Measurements from ENCODE around the gene TANGO6.
A peak's percentile ranks its signal among the peaks of the same experiment; 100 is the strongest.
"Not testable (repeated sequence)": the region's sequence is repeated elsewhere in the genome, so short reads cannot be mapped to it uniquely, and the experiment has no call there.

The TANGO6 gene

DNA sequence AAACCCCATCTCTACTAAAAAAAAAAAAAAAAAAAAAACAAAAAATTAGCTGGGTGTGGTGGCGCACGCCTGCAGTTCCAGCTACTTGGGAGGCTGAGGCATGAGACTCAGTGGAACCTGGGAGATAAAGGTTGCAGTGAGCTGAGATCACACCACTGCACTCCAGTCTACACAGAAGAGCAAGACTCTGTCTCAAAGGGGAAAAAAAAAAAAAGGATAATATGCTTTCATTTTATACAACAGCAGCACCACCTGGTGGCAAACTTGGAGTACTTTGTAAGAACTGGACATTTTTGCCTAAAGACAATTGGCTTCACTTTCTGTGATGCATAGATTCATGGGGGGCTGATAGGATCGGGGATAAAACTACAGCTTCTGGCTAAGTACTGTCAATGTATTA, 280.6 kb downstream of the TANGO6 start:
- peak; percentile 76 for DNase-seq

- DNase-seq, result not testable (repeated sequence)
Observed at GRCh38 chr16:69124406-69124805, 281.1 kb downstream of the TANGO6 start.

DNA sequence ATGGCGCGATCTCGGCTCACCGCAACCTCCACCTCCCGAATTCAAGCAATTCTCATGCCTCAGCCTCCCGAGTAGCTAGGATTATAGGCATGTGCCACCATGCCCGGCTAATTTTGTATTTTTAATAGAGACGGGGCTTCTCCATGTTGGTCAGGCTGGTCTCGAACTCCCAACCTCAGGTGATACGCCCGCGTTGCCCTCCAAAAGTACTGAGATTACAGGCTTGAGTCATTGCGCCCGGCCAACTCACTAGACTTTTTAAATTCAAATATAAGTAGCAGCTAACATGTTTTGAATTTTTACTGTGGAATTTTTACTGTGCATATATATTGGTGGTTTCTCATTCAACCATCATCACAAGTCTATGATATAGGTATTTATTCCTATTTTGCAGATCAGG, 281.6 kb downstream of the TANGO6 start:
- not testable (repeated sequence) for DNase-seq

DNA sequence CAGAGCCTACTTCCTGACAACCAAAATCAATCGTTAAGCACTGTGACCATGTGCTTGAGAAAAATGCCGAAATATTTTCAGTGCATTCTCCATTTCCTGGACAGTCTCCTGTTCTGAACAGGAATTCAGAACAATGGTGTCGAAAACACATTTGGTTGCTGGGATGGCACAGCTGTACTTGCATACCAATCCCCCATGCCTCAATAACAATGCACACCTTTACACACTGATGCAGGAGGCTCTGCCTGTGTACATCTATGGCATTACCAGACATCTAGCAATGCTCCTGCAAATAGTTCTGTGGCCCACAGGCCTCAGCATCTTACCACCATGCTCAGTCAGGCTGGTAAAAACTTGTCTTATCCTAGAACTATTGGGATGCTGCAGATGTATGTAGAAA, 282.9 kb downstream of the TANGO6 start:
- no peak for DNase-seq

DNA sequence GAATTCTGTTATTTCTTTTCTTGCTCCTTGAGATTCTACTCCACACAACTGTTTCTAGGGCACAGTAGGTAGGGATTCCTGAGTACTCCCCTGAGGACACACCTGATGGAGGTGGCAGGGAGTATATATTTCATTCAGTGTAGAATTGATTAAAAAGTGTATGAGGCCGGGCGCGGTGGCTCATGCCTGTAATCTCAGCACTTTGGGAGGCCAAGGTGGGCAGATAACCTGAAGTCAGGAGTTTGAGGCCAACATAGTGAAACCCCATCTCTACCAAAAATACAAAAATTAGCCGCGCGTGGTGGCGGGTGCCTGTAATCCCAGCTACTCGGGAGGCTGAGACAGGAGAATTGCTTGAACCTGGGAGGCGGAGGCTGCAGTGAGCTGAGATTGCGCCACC, 283.5 kb downstream of the TANGO6 start:
- DNase-seq, result not testable (repeated sequence)

GRCh38 chr16:69127966-69128510, 284.7 kb downstream of the TANGO6 start:
- no peak for DNase-seq

GRCh38 chr16:69130461-69130860, 287.1 kb downstream of the TANGO6 start:
- DNase-seq, result no peak

- DNase-seq, result peak; percentile 38
Observed at GRCh38 chr16:69131167-69131838, 288.0 kb downstream of the TANGO6 start.

GRCh38 chr16:69131839-69132423, 288.6 kb downstream of the TANGO6 start:
- DNase-seq, result peak; percentile 86

DNA sequence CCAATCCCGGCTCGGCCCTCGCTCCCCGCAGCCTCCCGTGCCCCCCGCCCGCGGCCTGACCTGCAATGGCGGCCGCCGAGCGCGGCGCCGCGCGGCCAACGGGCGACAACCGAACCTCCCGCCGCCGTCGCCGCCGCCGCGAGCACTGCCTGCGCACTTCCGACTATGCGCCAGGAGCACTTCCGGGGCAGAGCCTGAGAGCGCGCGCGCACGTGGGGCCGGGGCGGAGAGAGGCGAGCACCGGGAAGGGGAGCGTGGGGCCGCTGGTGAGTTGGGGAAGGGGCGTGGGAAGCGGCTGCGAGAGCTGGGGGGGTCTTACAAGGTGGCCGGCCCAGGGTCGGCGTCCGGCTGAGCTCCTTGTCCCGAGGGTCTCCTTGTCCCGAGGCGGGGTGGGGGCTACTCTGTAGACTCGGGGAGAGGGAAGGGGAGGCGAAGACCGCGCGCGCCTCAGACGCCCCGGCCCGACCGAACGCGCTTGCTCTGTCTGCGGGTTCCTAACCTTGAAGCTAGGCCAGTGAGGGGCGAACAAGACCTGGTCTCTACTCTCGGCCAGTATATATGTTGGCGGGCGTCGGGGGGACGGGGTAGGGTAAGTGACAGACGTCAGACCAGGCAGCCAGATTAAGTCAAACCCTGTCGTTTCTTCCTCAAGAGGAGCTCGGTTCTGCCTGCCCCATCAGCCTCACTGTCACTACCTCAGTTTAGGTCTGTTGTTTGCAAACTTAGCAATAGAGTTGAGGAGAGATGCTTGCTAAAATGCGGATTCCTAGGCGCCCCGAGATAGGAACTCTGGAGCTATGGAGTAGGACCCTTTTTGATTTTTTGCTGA, 289.3 kb downstream of the TANGO6 start, which contains the start of the genes CHTF8 and UTP4:
TSS of gene CHTF8 (minus strand) at position 165 of the 829 bp plus-strand sequence. CDS start 11,130 bp downstream, outside the sequence.
TSS of gene UTP4 (plus strand) at position 226 of the 829 bp plus-strand sequence. CDS start 811 bp downstream, outside the sequence.
- DNase-seq, result peak; percentile 83

DNA sequence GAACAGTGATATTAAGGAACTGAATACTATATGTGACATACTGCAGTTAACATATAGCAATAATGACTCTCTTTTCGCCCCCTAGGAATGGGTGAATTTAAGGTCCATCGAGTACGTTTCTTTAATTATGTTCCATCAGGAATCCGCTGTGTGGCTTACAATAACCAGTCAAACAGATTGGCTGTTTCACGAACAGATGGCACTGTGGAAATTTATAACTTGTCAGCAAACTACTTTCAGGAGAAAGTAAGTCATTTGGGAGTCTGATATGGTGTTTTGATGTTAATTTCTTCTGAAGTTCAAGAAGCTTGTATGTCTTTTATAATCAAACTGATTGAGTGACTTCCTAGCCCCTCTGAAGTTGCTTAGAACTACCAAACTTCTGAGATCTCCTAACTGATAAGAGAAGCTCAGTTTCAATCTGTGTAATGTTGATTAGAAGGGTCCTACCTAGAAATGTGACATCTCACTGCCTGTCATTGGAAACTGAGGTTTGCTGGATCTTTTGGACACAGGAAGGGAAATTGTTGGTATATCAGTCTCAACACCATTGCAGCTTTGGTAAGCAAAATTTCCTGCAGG, 290.1 kb downstream of the TANGO6 start:
- no peak for DNase-seq
